MCF 10A (cell line): Measurements from ENCODE around the gene ATG9B. TPM values are rescaled to one million over a fixed set of nuclear protein-coding genes. Genes with fewer than 3 reads are reported as not detected.

ENCODE experiments used
- BruUV-seq: library from RNA; stranded (reverse); fragments of 400-500 nt; replicated peaks from 2 replicates; lab custom pipeline; 2021; lab: Mats Ljungman, UMichigan
- CTCF ChIA-PET: fragments of 300-600 bp; sonication (Branson Sonifier 250); formaldehyde crosslinking; extraction: SDS; loops from one replicate; lab custom pipeline; 2021; ENCODE audit warnings: antibody characterized with exemption, inconsistent platforms; lab: Yijun Ruan, JAX
- POLR2A ChIA-PET: fragments of 300-600, 350-650 bp; sonication (Branson Sonifier 250); formaldehyde crosslinking; extraction: SDS; loops from one replicate; lab custom pipeline; 2020; ENCODE audit warnings: antibody characterized with exemption, inconsistent platforms; lab: Yijun Ruan, JAX
- DNase-seq: peaks from one replicate; pipeline ENCODE4 v3.0.0-alpha.2; 2018; ENCODE audit not compliant: unreplicated experiment
- H3K27ac Mint-ChIP-seq: one replicate; pipeline ENCODE4 v1.8.0; 2022; ENCODE audit warnings: mild to moderate bottlenecking, low read depth, mixed read lengths; ENCODE audit not compliant: unreplicated experiment
- H3K27me3 Mint-ChIP-seq: one replicate; pipeline ENCODE4 v1.8.0; 2022; ENCODE audit warnings: mixed read lengths; ENCODE audit not compliant: insufficient read depth, unreplicated experiment
- H3K36me3 Mint-ChIP-seq: one replicate; pipeline ENCODE4 v1.8.0; 2022; ENCODE audit warnings: mild to moderate bottlenecking, moderate library complexity, mixed read lengths; ENCODE audit not compliant: insufficient read depth, unreplicated experiment
- H3K4me1 Mint-ChIP-seq: one replicate; pipeline ENCODE4 v1.8.0; 2022; ENCODE audit warnings: mixed read lengths; ENCODE audit not compliant: insufficient read depth, unreplicated experiment
- H3K4me3 Mint-ChIP-seq: one replicate; pipeline ENCODE4 v1.8.0; 2022; ENCODE audit warnings: mild to moderate bottlenecking, moderate library complexity, mixed read lengths; ENCODE audit not compliant: unreplicated experiment
- H3K9me3 Mint-ChIP-seq: one replicate; pipeline ENCODE4 v1.8.0; 2022; ENCODE audit warnings: mixed read lengths; ENCODE audit not compliant: unreplicated experiment
- intact Hi-C: fragments of 100-400 bp; cut with micrococcal nuclease; formaldehyde crosslinking; loops from 2 replicates; pipeline ENCODE4 v1.14.1; 2022
- total RNA-seq: library from RNA; stranded (reverse); gene quantifications from 2 replicates; pipeline ENCODE4 v1.2.3, GENCODE V29; 2022
- TF ChIP-seq, protein P1 (sequence below): fragments of 200-600 bp; IDR thresholded peaks from one replicate; pipeline ENCODE4 v1.8.0; 2022; ENCODE audit warnings: antibody characterized with exemption, mild to moderate bottlenecking; ENCODE audit not compliant: unreplicated experiment

Gene ATG9B
- total RNA-seq, 1 experiment from 2014 or later: 0.12 TPM

DNA sequence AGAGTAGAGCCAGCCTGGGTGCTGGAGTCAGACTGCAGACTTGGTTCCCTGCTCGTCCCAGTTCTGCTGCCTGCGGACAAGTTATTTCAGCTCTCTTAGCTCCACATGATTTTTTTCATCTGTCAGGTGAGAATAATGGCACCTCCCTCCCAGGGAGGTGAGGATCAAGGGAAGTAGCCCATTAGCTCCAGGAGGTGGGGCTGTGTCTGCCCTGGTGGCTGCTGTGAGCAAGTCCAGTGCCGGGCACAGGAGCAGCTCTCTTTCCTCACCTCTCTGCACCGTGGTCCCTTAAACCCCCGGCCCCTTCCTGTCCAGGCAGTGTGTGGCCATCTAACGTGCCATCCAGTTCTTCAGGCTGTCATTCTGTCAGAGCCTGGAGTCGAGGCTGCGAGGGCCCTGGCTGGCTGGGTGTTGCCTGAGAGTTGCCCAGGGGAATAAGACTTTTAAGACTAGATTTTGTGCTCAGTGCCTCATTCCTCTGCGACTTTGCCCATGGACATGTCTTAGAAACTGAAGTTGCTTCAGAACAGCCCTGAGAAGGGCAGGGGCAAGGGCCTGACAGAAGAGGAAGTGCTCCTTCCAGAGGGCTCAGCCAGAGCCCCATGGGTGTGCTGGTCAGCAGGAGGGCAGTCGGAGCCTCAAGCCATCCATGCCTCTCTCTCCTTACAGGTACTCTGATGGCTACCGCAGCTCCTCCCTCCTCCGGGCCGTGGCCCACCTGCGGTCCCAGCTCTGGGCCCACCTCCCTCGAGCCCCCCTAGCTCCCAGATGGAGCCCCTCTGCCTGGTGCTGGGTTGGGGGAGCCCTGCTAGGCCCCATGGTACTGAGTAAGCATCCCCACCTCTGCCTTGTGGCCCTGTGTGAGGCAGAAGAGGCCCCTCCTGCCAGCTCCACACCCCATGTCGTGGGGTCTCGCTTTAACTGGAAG, 8.9 kb upstream of the ATG9B start:
- H3K36me3 Mint-ChIP-seq: peaks cover 25% of the 10 kb centered on the region
- CTCF ChIA-PET: interaction anchor here (0.5 to 2.1 kb wide), 5 partner anchors 18 to 722 kb away, joined by 3 to 8 read pairs (median 5); no protein-coding TSS in a partner anchor
- no peak overlapping the region for H3K27ac Mint-ChIP-seq
- no peaks in the 10 kb centered on the region for H3K27me3 Mint-ChIP-seq
- DNase-seq: no peak
- H3K4me1 Mint-ChIP-seq: peaks cover 12% of the 10 kb centered on the region
- no peak overlapping the region for H3K4me3 Mint-ChIP-seq
- intact Hi-C loops: no loop called here
- POLR2A ChIA-PET: interaction anchor here (0.6 to 0.7 kb wide), 2 partner anchors 45 to 51 kb away, joined by 3 read pairs; no protein-coding TSS in a partner anchor
- TF ChIP-seq, protein P1, sequence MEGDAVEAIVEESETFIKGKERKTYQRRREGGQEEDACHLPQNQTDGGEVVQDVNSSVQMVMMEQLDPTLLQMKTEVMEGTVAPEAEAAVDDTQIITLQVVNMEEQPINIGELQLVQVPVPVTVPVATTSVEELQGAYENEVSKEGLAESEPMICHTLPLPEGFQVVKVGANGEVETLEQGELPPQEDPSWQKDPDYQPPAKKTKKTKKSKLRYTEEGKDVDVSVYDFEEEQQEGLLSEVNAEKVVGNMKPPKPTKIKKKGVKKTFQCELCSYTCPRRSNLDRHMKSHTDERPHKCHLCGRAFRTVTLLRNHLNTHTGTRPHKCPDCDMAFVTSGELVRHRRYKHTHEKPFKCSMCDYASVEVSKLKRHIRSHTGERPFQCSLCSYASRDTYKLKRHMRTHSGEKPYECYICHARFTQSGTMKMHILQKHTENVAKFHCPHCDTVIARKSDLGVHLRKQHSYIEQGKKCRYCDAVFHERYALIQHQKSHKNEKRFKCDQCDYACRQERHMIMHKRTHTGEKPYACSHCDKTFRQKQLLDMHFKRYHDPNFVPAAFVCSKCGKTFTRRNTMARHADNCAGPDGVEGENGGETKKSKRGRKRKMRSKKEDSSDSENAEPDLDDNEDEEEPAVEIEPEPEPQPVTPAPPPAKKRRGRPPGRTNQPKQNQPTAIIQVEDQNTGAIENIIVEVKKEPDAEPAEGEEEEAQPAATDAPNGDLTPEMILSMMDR: no peak
- no peaks in the 10 kb centered on the region for H3K9me3 Mint-ChIP-seq
- BruUV-seq: no TSS peak

DNA sequence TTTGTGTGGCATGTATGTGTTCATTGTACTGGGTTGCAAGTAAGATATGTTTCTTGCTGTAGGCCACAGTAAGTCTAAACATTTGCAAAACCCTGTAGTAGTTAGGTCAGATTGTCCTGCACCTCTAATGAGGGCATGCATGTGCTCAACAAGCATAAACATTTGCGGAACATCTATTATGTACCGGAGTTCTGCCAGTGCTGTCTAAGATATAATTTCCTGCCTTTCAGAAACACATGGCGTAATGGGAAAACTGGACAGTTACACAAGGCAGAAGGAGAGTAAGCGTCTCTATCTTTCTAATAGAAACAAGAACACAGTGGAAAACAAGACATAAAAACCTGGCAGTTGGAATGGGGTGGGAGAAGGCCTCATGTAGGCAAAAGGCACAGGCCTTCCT, 6.7 kb upstream of the ATG9B start:
- H3K4me3 Mint-ChIP-seq: no peak overlapping the region
- ChIA-PET CTCF (interaction anchor here (2.1 kb wide), 1 partner anchor 80 kb away, joined by 8 read pairs; no protein-coding TSS in a partner anchor), POLR2A (no interaction called here)
- H3K27me3 Mint-ChIP-seq: no peaks in the 10 kb centered on the region
- peaks cover 29% of the 10 kb centered on the region for H3K4me1 Mint-ChIP-seq
- TF ChIP-seq, protein P1: no peak
- no TSS peak for BruUV-seq
- peaks cover 18% of the 10 kb centered on the region for H3K36me3 Mint-ChIP-seq
- intact Hi-C loops: no loop called here
- no peak overlapping the region for H3K27ac Mint-ChIP-seq
- DNase-seq: no peak
- no peaks in the 10 kb centered on the region for H3K9me3 Mint-ChIP-seq

DNA sequence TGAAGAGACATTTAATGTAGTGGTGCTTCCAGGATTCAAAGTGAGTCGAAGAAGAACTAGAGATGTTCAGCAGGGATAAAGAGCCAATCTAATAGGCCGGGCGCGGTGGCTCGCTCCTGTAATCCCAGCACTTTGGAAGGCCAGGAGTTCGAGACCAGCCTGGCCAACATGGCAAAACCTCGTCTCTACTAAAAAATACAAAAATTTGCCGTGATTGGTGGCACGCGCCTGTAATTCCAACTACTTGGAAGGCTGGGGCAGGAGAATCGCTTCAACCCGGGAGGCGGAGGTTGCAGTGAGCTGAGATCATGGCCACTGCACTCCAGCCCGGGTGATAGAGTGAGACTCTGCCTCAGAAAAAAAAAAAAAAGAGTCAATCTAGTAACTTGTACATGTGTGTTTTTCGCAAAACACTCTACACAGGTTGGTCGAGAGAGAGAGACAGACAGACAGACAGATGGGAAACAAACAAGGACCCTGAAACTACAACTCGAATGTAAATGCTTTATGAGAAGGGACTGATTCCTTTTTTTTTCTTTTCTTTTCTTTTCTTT, 4.7 kb upstream of the ATG9B start:
- H3K27me3 Mint-ChIP-seq: no peaks in the 10 kb centered on the region
- peak overlapping the region; percentile 100 for H3K27ac Mint-ChIP-seq
- H3K36me3 Mint-ChIP-seq: peaks cover 18% of the 10 kb centered on the region
- TF ChIP-seq, protein P1: no peak
- DNase-seq: no peak
- ChIA-PET CTCF (interaction anchor here (0.6 to 2.7 kb wide), 8 partner anchors 11 to 304 kb away, joined by 3 to 12 read pairs (median 3); no protein-coding TSS in a partner anchor), POLR2A (interaction anchor here (0.6 to 2.6 kb wide), 16 partner anchors 9 to 87 kb away, joined by 3 to 42 read pairs (median 6); partner anchors contain the start of genes AGAP3, ASIC3, CDK5 and FASTK)
- H3K4me3 Mint-ChIP-seq: peak overlapping the region; percentile 97
- no TSS peak for BruUV-seq
- H3K4me1 Mint-ChIP-seq: peaks cover 29% of the 10 kb centered on the region
- no peaks in the 10 kb centered on the region for H3K9me3 Mint-ChIP-seq
- intact Hi-C loops: loop anchor here (1.0 to 2.0 kb wide), 4 partner anchors 29 to 82 kb away; partner anchors contain the start of gene FASTK
